ENCODE results near the gene MICOS13.

Gene MICOS13

DNA sequence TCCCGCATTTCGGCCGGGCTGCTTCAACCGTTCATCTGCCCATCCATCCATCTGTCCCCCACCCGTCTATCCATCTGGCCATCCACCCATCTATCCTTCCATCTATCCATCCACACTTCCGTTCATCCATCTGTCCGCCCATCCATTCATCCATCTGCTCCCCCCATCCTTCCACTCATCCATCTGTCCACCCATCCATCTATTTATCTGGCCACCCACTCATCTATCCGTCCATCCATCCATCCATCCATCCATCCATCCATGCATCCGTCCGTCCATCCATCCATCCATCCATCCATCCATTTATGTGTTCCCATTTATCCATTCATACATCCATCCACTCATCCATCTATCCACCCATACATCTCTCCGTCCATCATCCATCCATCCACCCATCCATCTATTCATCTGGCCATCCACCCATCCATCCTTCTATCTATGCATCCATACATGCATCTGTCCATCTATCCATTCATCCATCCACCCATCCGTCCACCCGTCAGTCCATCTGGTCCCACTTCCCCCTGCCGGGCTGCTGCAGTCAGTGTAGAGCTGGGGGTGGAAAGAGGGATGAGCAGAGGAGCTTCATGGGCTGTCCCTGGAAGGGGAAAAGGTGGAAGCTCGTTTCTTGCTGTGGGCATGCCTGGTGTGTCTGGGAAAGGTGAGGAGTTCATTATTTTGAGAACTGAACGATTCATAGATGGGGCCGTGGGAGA is 1.2 kb upstream of the MICOS13 start:
- Mint-ChIP-seq H3K27me3 (no peaks in the 10 kb centered on the region), H3K4me1 (peaks cover 27% of the 10 kb centered on the region), H3K4me3 (peak overlapping the region; percentile 74), H3K36me3 (no peaks in the 10 kb centered on the region), H3K9me3 (no peaks in the 10 kb centered on the region), H3K27ac (peak overlapping the region; percentile 38)

DNA sequence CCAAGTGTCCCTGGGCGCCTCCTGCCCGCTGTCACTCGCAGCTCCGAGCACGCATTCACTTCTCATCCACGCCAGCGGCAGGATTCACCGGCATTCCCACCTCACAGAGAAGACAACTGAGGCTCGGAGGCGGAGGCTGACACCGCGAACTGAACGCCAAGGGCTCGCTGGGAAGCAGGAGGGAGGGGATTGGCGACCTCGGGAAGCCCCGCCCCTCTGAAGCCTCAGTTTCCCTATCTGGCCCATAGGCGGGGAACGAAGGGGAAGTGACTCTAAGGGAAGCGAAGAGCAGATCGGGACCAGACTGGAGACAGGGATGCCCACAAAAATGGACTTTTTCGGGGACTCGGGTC is 256 bp downstream of the MICOS13 start:
- Mint-ChIP-seq H3K4me1 (peaks cover 27% of the 10 kb centered on the region), H3K27ac (peak overlapping the region; percentile 96), H3K9me3 (no peaks in the 10 kb centered on the region), H3K27me3 (no peaks in the 10 kb centered on the region), H3K36me3 (no peaks in the 10 kb centered on the region), H3K4me3 (peak overlapping the region; percentile 88)

DNA sequence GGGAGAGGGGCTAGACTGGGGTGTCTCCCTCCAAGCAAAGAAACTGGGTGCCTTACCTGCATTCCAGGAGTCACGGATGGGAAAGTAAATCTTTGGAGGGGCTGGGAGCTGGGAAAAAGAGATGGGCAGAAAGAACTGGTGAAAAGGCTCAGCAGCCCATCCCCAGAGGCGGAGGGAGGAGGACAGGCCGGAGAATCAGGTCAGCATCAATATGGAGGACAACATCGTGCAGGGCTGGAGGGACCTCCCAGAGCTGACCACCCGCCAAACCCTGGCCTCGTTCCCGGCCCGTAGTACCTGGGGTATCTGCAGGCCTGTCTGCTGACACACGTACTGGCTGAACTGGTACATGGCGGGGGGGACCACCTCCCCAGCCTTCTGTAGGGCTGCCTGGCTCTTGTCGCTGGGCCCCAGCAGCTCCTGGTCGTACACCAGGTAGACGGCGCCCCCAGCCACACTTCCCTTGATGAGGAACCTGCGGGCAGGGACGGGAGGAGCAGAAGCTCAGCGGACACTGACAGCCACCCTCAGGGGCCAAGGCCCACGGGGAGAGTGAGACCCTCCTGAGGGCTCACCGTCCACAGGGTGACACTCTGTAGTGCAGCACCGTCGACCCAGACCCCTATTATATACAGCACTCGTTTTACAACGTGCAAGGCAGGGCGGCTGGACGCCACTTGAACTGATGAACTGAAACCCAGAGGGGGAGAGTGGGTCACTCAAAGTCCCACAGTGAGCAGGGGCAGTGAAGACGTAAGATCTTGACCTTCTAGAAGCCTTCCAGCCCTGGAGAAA is 830 bp downstream of the MICOS13 start:
- no peaks in the 10 kb centered on the region for H3K27me3 Mint-ChIP-seq
- no peaks in the 10 kb centered on the region for H3K9me3 Mint-ChIP-seq
- H3K36me3 Mint-ChIP-seq: no peaks in the 10 kb centered on the region
- H3K4me3 Mint-ChIP-seq: peak overlapping the region; percentile 88
- H3K27ac Mint-ChIP-seq: peak overlapping the region; percentile 96
- peaks cover 27% of the 10 kb centered on the region for H3K4me1 Mint-ChIP-seq

DNA sequence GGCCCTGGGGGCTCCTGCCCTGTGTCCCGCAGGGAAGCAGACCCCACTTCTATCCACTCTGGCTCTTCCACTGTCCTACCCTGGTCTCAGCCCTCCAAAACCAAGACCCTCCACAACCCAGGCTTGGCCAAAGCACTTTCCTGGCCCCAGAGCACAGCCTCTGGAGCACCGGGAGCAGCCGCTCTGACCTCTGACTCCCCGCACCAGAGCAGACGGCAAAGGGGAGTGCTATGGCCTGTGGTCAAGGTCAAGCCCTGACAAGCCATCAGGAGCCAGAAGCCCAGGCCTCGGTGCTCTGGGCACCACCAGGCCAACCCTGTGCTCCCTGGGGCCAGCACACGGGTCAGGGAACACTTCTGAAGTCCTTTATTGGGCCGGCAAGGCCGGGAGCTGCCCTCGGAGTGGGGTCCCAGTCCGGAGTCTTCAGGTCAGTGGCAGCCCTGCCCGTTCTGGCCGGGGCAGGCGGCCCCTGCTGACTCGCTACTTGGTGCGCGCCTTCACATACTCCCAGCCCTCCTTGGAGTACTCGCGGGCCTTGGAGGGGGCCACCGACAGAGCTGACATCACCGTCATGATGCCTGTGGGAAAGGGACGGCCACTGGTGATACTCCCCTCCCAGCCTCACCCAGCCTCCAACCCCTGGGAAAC is 2.1 kb downstream of the MICOS13 start:
- no peak overlapping the region for H3K4me3 Mint-ChIP-seq
- H3K27me3 Mint-ChIP-seq: no peaks in the 10 kb centered on the region
- H3K9me3 Mint-ChIP-seq: no peaks in the 10 kb centered on the region
- H3K4me1 Mint-ChIP-seq: peaks cover 25% of the 10 kb centered on the region
- H3K27ac Mint-ChIP-seq: no peak overlapping the region
- no peaks in the 10 kb centered on the region for H3K36me3 Mint-ChIP-seq

DNA sequence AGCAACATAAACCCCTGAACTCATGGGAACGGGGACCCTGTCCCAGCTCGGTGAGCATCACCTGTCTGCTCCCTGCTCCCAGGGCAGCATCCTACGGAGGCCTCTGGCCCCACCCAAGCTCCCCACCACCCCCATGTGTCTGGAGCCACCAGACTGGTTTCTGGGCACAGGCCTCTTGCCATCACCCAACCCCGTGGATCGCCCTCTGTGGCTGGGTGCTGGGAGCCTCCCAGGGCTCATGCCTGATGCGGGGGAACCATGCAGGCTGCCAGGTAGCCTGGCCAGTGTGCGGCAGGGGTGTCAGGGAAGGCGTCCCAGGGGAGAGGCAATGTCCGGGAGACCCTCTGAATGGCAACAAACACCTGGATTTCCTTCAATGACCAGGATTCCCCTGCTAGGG is 2.7 kb downstream of the MICOS13 start:
- Mint-ChIP-seq H3K27ac (peak overlapping the region; percentile 68), H3K4me1 (peaks cover 23% of the 10 kb centered on the region), H3K4me3 (no peak overlapping the region)

DNA sequence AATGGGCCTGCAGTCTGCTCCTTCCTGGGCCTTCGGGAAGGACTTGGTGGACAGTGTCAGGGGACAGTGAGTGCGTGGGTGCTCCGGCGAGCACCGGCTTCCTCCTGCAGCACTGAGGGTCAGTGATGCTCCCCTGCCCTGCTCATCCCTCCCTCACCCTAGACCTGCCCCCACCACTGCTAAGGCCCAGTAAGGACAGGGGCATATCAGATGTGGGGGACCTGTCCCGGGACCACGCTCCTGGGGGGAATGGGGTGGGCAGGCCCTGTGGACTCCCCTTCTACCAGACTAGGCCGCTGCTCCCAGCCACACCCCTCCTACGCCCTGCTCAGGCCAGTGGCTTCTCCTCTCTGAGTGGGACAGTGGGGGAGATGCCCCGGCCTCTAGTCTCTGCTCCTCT is 3.2 kb downstream of the MICOS13 start:
- H3K27ac Mint-ChIP-seq: peak overlapping the region; percentile 68
- no peak overlapping the region for H3K4me3 Mint-ChIP-seq
- H3K9me3 Mint-ChIP-seq: no peaks in the 10 kb centered on the region
- no peaks in the 10 kb centered on the region for H3K36me3 Mint-ChIP-seq
- H3K4me1 Mint-ChIP-seq: peaks cover 20% of the 10 kb centered on the region
- no peaks in the 10 kb centered on the region for H3K27me3 Mint-ChIP-seq

More for the DNA sequence above, 2.7 kb downstream of the MICOS13 start:
- no peaks in the 10 kb centered on the region for H3K36me3 Mint-ChIP-seq
- H3K27me3 Mint-ChIP-seq: no peaks in the 10 kb centered on the region
- H3K9me3 Mint-ChIP-seq: no peaks in the 10 kb centered on the region

DNA sequence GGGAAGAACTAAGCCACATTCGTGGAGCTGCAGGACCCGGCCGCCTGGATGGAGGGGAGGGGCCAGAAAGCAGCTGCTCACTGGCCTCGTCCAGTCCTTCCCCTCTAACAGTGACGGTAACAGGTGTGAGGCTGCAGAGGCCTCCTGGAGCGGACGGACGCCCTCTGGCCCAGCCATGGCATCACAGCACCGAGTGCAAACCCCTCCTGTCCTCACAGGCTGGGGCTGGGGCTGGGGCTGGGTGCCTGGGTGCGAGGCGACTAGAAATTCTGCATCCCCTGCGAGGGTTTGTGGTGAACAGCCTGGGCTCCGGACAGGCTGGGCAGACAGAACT is 3.6 kb downstream of the MICOS13 start:
- Mint-ChIP-seq H3K4me3 (no peak overlapping the region), H3K27ac (no peak overlapping the region), H3K4me1 (peaks cover 16% of the 10 kb centered on the region), H3K36me3 (no peaks in the 10 kb centered on the region), H3K27me3 (no peaks in the 10 kb centered on the region), H3K9me3 (no peaks in the 10 kb centered on the region)

DNA sequence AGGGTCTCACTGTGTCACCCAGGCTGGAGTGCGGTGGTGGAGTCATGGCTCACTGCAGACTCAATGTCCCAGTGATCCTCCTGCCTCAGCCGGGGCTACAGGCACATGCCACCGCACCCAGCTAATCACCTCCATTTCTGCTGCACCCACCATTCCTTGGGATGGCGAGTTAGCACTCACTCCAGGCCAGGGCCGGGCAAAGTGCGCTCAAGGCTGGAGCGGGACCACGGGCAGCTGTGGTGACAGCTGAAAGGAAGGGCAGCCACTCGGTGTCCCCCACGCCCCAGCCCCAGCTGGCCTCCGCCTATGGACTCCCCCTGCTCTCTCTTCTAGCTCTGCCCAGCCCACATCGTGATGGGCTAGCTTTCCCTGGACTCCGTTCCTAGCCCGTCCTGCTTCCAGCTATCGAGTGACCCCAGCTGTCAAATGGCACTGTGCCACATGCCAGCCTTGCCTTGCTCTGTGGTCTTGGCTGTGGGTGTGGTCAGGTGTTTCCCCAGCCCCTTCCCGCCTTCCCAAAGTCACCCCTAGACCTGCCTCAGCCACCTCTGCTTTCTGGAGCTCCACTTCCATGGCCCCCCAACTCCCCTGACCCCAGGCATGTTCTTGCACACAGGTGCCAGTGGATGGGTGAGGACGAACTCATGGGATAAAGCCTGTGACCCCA is 4.1 kb downstream of the MICOS13 start:
- Mint-ChIP-seq H3K27me3 (no peaks in the 10 kb centered on the region), H3K36me3 (no peaks in the 10 kb centered on the region), H3K4me1 (peaks cover 11% of the 10 kb centered on the region), H3K27ac (peak overlapping the region; percentile 53), H3K4me3 (no peak overlapping the region), H3K9me3 (no peaks in the 10 kb centered on the region)

DNA sequence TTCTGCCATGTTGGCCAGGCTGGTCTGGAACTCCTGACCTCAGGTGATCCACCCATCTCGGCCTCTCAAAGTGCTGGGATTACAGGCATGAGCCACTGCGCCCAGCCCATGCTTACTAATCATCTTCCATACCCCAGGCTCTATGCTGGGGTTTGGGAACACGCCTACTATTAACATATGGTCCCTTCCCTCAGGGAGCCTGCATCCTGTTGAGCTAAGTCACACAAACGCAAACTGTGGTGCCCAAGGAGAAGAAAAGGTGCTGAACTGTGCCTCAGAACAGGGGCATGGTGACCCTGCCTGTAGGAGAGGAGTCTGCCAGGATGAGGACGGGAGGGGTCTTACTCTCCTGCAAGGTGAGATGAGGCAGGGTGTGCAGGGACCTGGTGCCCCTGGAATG is 5.6 kb downstream of the MICOS13 start:
- Mint-ChIP-seq H3K4me1 (peaks cover 5% of the 10 kb centered on the region), H3K27me3 (no peaks in the 10 kb centered on the region), H3K9me3 (no peaks in the 10 kb centered on the region), H3K36me3 (no peaks in the 10 kb centered on the region), H3K27ac (no peak overlapping the region), H3K4me3 (no peak overlapping the region)

DNA sequence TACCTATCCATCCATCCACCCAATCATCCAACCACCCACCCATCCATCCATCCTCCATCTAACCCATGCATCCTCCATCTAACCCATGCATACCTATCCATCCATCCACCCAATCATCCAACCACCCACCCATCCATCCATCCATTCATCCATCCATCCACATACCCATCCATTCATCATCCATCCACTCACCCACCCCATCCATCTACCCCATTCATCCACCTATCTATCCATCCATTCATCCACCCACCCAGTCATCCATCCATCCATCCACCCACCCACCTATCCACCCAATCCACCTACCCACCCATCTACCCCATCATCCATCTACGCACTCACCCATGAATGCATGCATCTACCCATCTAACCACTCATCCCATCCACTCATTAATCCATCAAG is 6.6 kb downstream of the MICOS13 start:
- H3K36me3 Mint-ChIP-seq: no peaks in the 10 kb centered on the region
- H3K4me3 Mint-ChIP-seq: no peak overlapping the region
- no peaks in the 10 kb centered on the region for H3K27me3 Mint-ChIP-seq
- H3K4me1 Mint-ChIP-seq: no peaks in the 10 kb centered on the region
- H3K9me3 Mint-ChIP-seq: no peaks in the 10 kb centered on the region
- peak overlapping the region; percentile 5 for H3K27ac Mint-ChIP-seq

DNA sequence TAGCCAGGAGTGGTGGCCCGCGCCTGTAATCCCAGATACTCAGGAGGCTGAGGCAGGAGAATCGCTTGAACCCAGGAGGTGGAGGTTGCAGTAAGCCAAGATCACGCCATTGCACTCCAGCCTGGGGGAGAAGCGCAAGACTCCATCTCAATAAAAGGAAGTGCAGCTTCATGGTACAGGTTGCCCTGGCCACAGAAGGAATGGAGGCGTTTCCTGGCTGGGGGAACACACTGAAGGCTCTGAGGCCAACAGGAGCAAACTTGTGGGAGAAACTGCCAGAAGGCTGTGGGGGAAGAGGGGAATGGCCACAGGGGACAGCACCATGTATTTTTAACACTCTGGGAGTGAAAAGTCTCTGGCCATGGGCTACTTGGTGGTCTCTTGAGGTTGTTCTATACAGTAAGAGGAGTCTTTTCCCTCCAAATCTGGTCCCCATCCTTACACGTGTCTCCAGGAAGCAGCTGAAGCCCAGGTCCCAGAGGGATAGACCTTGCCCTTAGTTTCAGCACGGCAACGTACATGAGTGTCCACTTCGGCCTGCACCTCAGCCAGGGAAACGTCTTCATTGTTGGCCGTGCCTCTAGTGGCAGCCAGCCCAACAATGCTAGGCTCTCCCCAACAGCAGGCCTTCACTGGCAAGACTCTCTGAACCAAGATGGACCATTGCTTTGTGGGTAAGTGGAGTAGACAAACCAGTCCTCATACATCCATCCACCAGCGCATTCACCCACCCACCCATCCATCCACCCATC is 7.4 kb downstream of the MICOS13 start:
- no peaks in the 10 kb centered on the region for H3K36me3 Mint-ChIP-seq
- no peak overlapping the region for H3K4me3 Mint-ChIP-seq
- no peaks in the 10 kb centered on the region for H3K27me3 Mint-ChIP-seq
- H3K27ac Mint-ChIP-seq: peak overlapping the region; percentile 23
- no peaks in the 10 kb centered on the region for H3K9me3 Mint-ChIP-seq
- H3K4me1 Mint-ChIP-seq: no peaks in the 10 kb centered on the region

DNA sequence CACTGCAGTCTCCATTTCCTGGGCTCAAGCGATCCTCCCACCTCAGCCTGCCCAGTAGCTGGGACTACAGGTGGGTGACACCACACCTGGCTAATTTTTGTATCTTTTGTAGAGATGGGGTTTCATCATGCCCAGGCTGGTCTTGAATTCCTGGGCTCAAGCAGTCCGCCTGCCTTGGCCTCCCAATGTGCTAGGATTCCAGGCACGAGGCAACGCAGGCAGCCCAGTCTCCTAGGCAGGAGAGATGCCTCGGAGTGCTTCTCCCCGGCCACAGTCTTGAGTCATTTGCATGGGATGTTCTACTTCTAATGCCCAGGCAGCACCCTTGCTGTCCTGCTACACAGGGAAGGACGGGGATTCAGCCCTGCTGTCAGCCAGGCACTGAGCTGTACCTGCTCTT is 8.7 kb downstream of the MICOS13 start:
- no peaks in the 10 kb centered on the region for H3K27me3 Mint-ChIP-seq
- no peaks in the 10 kb centered on the region for H3K9me3 Mint-ChIP-seq
- no peaks in the 10 kb centered on the region for H3K36me3 Mint-ChIP-seq
- H3K4me3 Mint-ChIP-seq: no peak overlapping the region
- no peaks in the 10 kb centered on the region for H3K4me1 Mint-ChIP-seq
- H3K27ac Mint-ChIP-seq: no peak overlapping the region

DNA sequence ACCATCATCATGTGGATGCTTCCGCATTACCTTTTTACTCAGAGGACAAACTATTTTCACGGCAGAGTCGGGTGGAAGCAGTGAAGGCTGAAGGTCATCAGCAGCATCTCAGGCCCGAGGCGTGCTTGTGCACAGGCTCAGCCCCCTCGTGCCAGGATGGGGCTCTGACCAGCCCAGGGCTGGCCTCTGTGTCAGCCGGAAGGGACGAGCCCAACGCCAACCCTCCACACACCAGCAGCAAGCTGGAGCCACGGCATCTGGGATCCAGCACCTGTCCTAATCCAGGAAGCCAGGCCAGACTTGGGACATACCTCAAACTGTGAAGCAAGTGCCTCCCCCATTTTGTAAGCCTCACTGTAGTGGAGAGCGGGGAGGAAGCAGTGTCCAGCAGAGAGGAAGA is 11.1 kb downstream of the MICOS13 start:
- H3K4me1 Mint-ChIP-seq: no peaks in the 10 kb centered on the region
- H3K27ac Mint-ChIP-seq: no peak overlapping the region
- no peaks in the 10 kb centered on the region for H3K36me3 Mint-ChIP-seq
- H3K4me3 Mint-ChIP-seq: no peak overlapping the region
- H3K9me3 Mint-ChIP-seq: no peaks in the 10 kb centered on the region
- no peaks in the 10 kb centered on the region for H3K27me3 Mint-ChIP-seq

DNA sequence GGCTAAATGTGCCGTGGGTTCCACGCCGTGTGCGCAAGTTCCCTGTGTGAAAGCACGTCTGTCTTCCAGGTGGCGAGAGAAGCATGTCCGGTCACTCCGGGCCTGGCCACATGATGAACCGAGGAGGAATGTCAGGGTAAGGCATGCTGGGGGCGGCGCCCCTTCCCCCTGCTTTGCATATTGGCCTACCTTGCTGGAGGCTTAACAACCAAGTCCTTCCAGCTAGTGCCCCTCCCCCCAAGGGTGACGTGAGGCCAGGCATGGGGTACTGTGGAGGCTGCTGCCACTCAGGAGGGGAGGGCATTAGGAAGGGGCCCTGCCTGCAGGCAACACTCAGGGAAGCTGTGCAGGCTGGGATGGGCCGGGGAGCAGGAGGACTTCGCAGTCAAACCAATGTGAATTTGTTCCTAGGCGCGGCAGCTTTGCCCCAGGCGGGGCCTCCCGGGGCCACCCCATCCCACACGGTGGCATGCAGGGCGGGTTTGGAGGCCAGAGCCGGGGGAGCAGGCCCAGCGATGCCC is 12.5 kb downstream of the MICOS13 start:
- Mint-ChIP-seq H3K4me1 (no peaks in the 10 kb centered on the region), H3K27ac (peak overlapping the region; percentile 38), H3K9me3 (no peaks in the 10 kb centered on the region), H3K36me3 (no peaks in the 10 kb centered on the region), H3K27me3 (no peaks in the 10 kb centered on the region), H3K4me3 (no peak overlapping the region)

DNA sequence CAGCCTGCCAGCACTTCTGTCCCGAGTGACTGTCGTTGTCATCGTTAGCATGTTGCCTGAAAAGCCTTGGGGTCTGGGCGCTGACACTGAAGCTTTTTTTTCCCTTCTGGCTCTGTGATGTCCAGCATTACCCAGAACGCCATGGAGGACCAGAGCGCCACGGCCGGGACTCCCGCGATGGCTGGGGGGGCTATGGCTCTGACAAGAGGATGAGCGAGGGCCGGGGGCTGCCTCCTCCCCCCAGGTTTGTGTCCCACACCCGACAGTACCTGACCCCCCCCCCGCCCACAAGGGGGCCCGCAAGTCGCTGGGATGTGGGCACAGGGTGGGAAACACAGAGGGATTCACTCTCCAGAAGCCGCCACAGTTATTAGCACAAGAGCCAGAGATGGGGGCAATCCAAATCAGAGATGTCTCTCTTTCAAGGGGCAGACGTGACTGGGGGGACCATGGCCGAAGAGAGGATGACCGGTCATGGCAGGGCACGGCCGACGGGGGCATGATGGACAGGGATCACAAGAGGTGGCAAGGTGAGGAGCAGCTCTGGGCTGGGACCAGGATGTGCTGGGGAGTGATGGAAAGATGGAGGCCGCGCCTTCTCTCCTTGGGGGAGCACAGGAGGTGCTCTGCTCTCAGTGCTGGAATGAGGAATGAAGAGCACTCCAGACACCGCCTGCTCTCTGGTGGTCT is 13.2 kb downstream of the MICOS13 start:
- peak overlapping the region; percentile 38 for H3K27ac Mint-ChIP-seq
- no peaks in the 10 kb centered on the region for H3K4me1 Mint-ChIP-seq
- H3K4me3 Mint-ChIP-seq: no peak overlapping the region
- no peaks in the 10 kb centered on the region for H3K9me3 Mint-ChIP-seq
- H3K27me3 Mint-ChIP-seq: no peaks in the 10 kb centered on the region
- no peaks in the 10 kb centered on the region for H3K36me3 Mint-ChIP-seq
